Measurements from ENCODE around the gene ITGB2.

GRCh38 chr21:44924606-44925377, 4.1 kb upstream of the ITGB2 start:
- no peak for TF ChIP-seq CTCF (IDR thresholded peaks at IDR 0.05)
- no peak for TF ChIP-seq POLR2A (IDR thresholded peaks at IDR 0.05)
